Amygdala (tissue), 56 donors: ENCODE data around the gene MATR3.
A peak's percentile ranks its signal among the peaks of the same experiment; 100 is the strongest.
"Not testable (repeated sequence)": the region's sequence is repeated elsewhere in the genome, so short reads cannot be mapped to it uniquely, and the experiment has no call there.

Experiments used
- DNase-seq, 56 donors: peaks; one replicate each; lab custom pipeline; 2025; lab: John Stamatoyannopoulos, UW

The MATR3 gene

GRCh38 chr5:139295346-139296057 lies 2.0 kb downstream of the MATR3 start:
- no peak for DNase-seq

- DNase-seq, result no peak
Observed at GRCh38 chr5:139296198-139296597, 2.7 kb downstream of the MATR3 start.

- no peak for DNase-seq
Observed at GRCh38 chr5:139296862-139297326, 3.4 kb downstream of the MATR3 start.

- no peak for DNase-seq
Observed at GRCh38 chr5:139297439-139298133, 4.0 kb downstream of the MATR3 start.

GRCh38 chr5:139298242-139298641 lies 4.7 kb downstream of the MATR3 start:
- no peak for DNase-seq

- no peak for DNase-seq
Observed at GRCh38 chr5:139299486-139299885, 5.9 kb downstream of the MATR3 start.

- DNase-seq, result no peak
Observed at GRCh38 chr5:139301808-139302499, 8.4 kb downstream of the MATR3 start.

- no peak for DNase-seq
Observed at GRCh38 chr5:139304391-139305324, 11.1 kb downstream of the MATR3 start.

GRCh38 chr5:139306197-139306596 lies 12.7 kb downstream of the MATR3 start:
- DNase-seq, result no peak

GRCh38 chr5:139306628-139307379 lies 13.3 kb downstream of the MATR3 start:
- no peak for DNase-seq

- no peak for DNase-seq
Observed at GRCh38 chr5:139308797-139309196, 15.3 kb downstream of the MATR3 start.

- DNase-seq, result not testable (repeated sequence)
Observed at GRCh38 chr5:139310715-139311186, 17.2 kb downstream of the MATR3 start.

GRCh38 chr5:139312075-139312474 lies 18.5 kb downstream of the MATR3 start:
- DNase-seq, result no peak

- no peak for DNase-seq
Observed at GRCh38 chr5:139314276-139314675, 20.7 kb downstream of the MATR3 start.

GRCh38 chr5:139315056-139315615 lies 21.6 kb downstream of the MATR3 start:
- no peak for DNase-seq

- no peak for DNase-seq
Observed at GRCh38 chr5:139335811-139336210, 42.3 kb downstream of the MATR3 start.

GRCh38 chr5:139340051-139340450 lies 46.5 kb downstream of the MATR3 start:
- no peak for DNase-seq

- peak in 1 of 56 donors; percentile 26 for DNase-seq
Observed at GRCh38 chr5:139341187-139341688, 47.7 kb downstream of the MATR3 start.
